HepG2 (cell line): ENCODE results near the gene LSS. TPM values are rescaled to one million over a fixed set of nuclear protein-coding genes. Genes with fewer than 3 reads are reported as not detected.

Experiments
- ATAC-seq: fragments of 200-7000 bp; cut with Tn5 transposase; 3 replicates; pipeline ENCODE4 v1.9.1; 2020; ENCODE audit warnings: mild to moderate bottlenecking, moderate library complexity
- BruUV-seq: library from RNA; stranded (reverse); fragments of 400-500 nt; replicated peaks from 2 replicates; lab custom pipeline; 2021; lab: Mats Ljungman, UMichigan
- CTCF ChIA-PET: fragments of 300-600 bp; formaldehyde crosslinking; extraction: SDS; loops from one replicate; lab custom pipeline; 2021; ENCODE audit warnings: low total read pairs, inconsistent platforms, low intra/inter-chr PET ratio; lab: Yijun Ruan, JAX
- POLR2A ChIA-PET: fragments of 350-600 bp; sonication (Branson Sonifier 250); formaldehyde crosslinking; loops from one replicate; lab custom pipeline; 2020; ENCODE audit warnings: antibody characterized with exemption, inconsistent platforms; lab: Yijun Ruan, JAX
- DNase-seq: peaks from one replicate; pipeline ENCODE4 v3.0.0-alpha.2; 2015; ENCODE audit warnings: low spot score
- FAIRE-seq: peaks from 3 replicates; lab custom pipeline; 2011; peaks lifted over from hg19 to GRCh38; lab: Jason Lieb, UNC
- H2AFZ ChIP-seq: one replicate; pipeline ENCODE4 v1.6.1; 2011; ENCODE audit warnings: low read length, inconsistent platforms
- H3K27ac ChIP-seq: fragments of 300-600 bp; 3 replicates; pipeline ENCODE4 v1.8.0; 2011; ENCODE audit warnings: mixed run types, mild to moderate bottlenecking, mixed read lengths, low read length, inconsistent platforms; ENCODE audit not compliant: insufficient read depth; ENCODE audit errors: extremely low read length
- H3K27me3 ChIP-seq, 2 experiments: fragments of 200-600 bp in 1 of 2; 2 replicates in 1 of 2; 3 replicates in 1 of 2; pipeline versions ENCODE4 v1.6.0 to v1.8.0; 2011; ENCODE audit warnings: low read length in 2 of 2, mild to moderate bottlenecking in 2 of 2, moderate library complexity in 2 of 2, inconsistent platforms in 1 of 2; ENCODE audit not compliant: insufficient read depth in 2 of 2, control insufficient read depth in 1 of 2
- H3K36me3 ChIP-seq, 2 experiments: fragments of 200-600 bp in 1 of 2; replicated peaks in 1 of 2; 2 replicates in 1 of 2; 3 replicates in 1 of 2; pipeline versions ENCODE4 v1.5.1 to v1.8.0; 2011; ENCODE audit warnings: low read length in 2 of 2, inconsistent platforms in 1 of 2; ENCODE audit not compliant: insufficient read depth in 2 of 2, control insufficient read depth in 1 of 2
- H3K4me1 ChIP-seq: 2 replicates; pipeline ENCODE4 v1.5.1; 2012; ENCODE audit warnings: low read length, inconsistent platforms; ENCODE audit not compliant: insufficient read depth
- H3K4me2 ChIP-seq: 2 replicates; pipeline ENCODE4 v1.6.0; 2011; ENCODE audit warnings: low read depth, low read length, inconsistent platforms
- H3K4me3 ChIP-seq, 3 experiments: fragments of 200-600 bp in 1 of 3; sonication (generic), shearing (Covaris generic) in 1 of 3; replicated peaks in 1 of 3; 2 replicates each; pipeline ENCODE4 v1.5.1; 2011 to 2016; ENCODE audit warnings: low read length in 3 of 3, inconsistent platforms in 2 of 3, low read depth in 2 of 3, mild to moderate bottlenecking in 2 of 3, control low read depth in 1 of 3, mixed read lengths in 1 of 3; ENCODE audit not compliant: insufficient read depth in 1 of 3
- H3K79me2 ChIP-seq: one replicate; pipeline ENCODE4 v1.6.1; 2011; ENCODE audit warnings: low read length, inconsistent platforms; ENCODE audit not compliant: insufficient read depth
- H3K9ac ChIP-seq: 2 replicates; pipeline ENCODE4 v1.6.0; 2011; ENCODE audit warnings: mild to moderate bottlenecking, low read depth, low read length, inconsistent platforms; ENCODE audit not compliant: insufficient read depth
- H3K9me3 ChIP-seq: 2 replicates; pipeline ENCODE4 v1.5.1; 2012; ENCODE audit warnings: mild to moderate bottlenecking, low read length
- H4K20me1 ChIP-seq: 2 replicates; pipeline ENCODE4 v1.6.0; 2011; ENCODE audit warnings: inconsistent platforms, mild to moderate bottlenecking, low read length, moderate library complexity; ENCODE audit not compliant: insufficient read depth
- AGO2 ChIP-seq: fragments of 200-400 bp; formaldehyde crosslinking; optimal IDR thresholded peaks from 2 replicates; pipeline ENCODE3; 2017; ENCODE audit warnings: mild to moderate bottlenecking, low read depth, low read length, moderate library complexity
- CREB1 ChIP-seq, 2 experiments: fragments of 450-650 bp in 1 of 2; IDR thresholded peaks; 2 replicates each; pipeline ENCODE4 v1.6.1; 2016 to 2017; ENCODE audit warnings: control low read depth in 1 of 2, mild to moderate bottlenecking in 1 of 2, missing compliant biosample characterization in 1 of 2, missing genetic modification characterization in 1 of 2
- NFAT5 ChIP-seq: sonication (generic); formaldehyde crosslinking; IDR thresholded peaks from 2 replicates; pipeline ENCODE4 v1.4.0; 2020; ENCODE audit warnings: missing genetic modification reagents
- PAX8 ChIP-seq: sonication (generic); formaldehyde crosslinking; IDR thresholded peaks from 2 replicates; pipeline ENCODE4 v1.8.0; 2022; ENCODE audit warnings: mild to moderate bottlenecking, missing genetic modification reagents, borderline replicate concordance
- POLR2A ChIP-seq, 2 experiments: IDR thresholded peaks; 2 replicates each; pipeline ENCODE4 v1.6.1; 2011; ENCODE audit warnings: low read depth in 2 of 2, low read length in 2 of 2, mild to moderate bottlenecking in 1 of 2, moderate library complexity in 1 of 2; ENCODE audit not compliant: insufficient read depth in 1 of 2
- RBFOX2 ChIP-seq: fragments of 200-400 bp; formaldehyde crosslinking; IDR thresholded peaks from 2 replicates; pipeline ENCODE4 v1.6.1; 2017; ENCODE audit warnings: low read depth, mild to moderate bottlenecking, low read length
- SMARCC2 ChIP-seq: fragments of 450-650 bp; IDR thresholded peaks from 2 replicates; pipeline ENCODE4 v1.6.1; 2017; ENCODE audit warnings: antibody characterized with exemption, mild to moderate bottlenecking
- THAP11 ChIP-seq: IDR thresholded peaks from 2 replicates; pipeline ENCODE4 v1.6.1; 2016; ENCODE audit warnings: missing biosample characterization, missing genetic modification reagents
- ZIK1 ChIP-seq: sonication (generic); formaldehyde crosslinking; IDR thresholded peaks from 2 replicates; pipeline ENCODE4 v1.5.0; 2020; ENCODE audit warnings: mild to moderate bottlenecking, low read depth, missing genetic modification reagents, borderline replicate concordance
- ZNF7 ChIP-seq: IDR thresholded peaks from 2 replicates; pipeline ENCODE4 v1.6.1; 2016; ENCODE audit warnings: missing biosample characterization, missing genetic modification reagents
- ZNF772 ChIP-seq: sonication (generic); formaldehyde crosslinking; IDR thresholded peaks from 2 replicates; pipeline ENCODE4 v1.5.0; 2020; ENCODE audit warnings: mild to moderate bottlenecking, missing genetic modification reagents
- WGBS: methylation state at CpG from one replicate; pipeline ENCODE4 v1.1.6; 2017; ENCODE audit warnings: low lambda C conversion rate; 5-methylcytosine and 5-hydroxymethylcytosine counted together
- in situ Hi-C: cut with HindIII; loops from 2 replicates; pipeline ENCODE4 v1.10.0; 2017; ENCODE audit warnings: low pct_unique_long_range_greater_than_20kb; ENCODE audit not compliant: extremely low pct_ligation_motif_present
- intact Hi-C: fragments of 100-400 bp; cut with micrococcal nuclease; formaldehyde crosslinking; loops from one replicate; pipeline ENCODE4 v1.10.0; 2022; ENCODE audit not compliant: unreplicated experiment
- polyA plus RNA-seq, 8 experiments: library from polyadenylated mRNA; depleted of rRNA in 3 of 8; stranded (reverse) in 7 of 8; unstranded in 1 of 8; fragments of >200 nt; fragmentation: Illumina TruSeq in 4 of 8; extraction: Trizol in 4 of 8; gene quantifications; 2 replicates each; pipeline versions ENCODE4 v1.2.1 to v1.2.3, GENCODE V29; 2011 to 2016; ENCODE audit warnings: low read depth in 4 of 8, missing spikeins in 1 of 8, mixed read lengths in 1 of 8; ENCODE audit not compliant: insufficient read depth in 1 of 8
- total RNA-seq, 5 experiments: library from RNA; depleted of rRNA; stranded (reverse); fragments of >200 nt; fragmentation: Illumina TruSeq; extraction: Trizol; gene quantifications; 2 replicates each; pipeline ENCODE4 v1.2.3, GENCODE V29; 2016; ENCODE audit warnings: low read depth in 1 of 5

LSS gene
- total and polyA plus RNA-seq, 2 of the 13 experiments (the other 11 are each of a cell fraction or from before 2014, with no cell fraction given), result 72.6 to 113 TPM

DNA sequence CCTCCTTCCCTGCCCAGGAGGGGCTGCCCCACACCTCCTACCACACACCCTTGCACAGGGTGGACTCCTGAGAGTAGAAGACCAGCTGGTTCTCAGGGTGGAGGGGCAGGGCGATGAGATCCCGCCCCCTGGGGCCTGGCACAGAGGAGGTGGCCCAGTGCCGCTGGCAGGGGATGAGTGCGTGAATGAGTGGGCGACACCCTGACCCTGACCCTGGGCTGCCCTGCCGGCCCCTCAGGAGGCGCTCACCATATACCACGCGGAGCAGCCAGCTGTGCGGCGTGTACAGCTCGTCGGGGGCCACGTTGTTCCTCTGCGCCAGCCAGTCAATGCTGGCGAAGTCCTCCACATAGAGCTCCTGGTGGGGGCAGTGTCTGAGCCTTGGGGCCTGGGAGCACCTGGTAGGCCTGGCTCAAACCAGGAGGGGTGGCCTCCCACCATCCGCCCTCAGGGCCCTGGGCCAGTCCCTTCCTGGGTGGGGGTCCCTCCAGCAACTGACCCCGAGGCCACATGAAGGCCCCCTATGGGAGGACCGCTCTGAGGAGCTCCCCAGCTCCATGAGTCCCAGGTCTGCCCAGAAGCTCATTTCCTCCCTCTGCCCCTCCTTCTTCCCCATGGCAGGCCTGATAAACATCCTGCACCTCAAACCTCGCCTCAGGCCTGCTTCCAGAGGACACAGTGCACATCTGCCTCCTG, 13.0 kb downstream of the LSS start:
- peaks cover 11% of the 10 kb centered on the region for H3K79me2 ChIP-seq
- no peak overlapping the region for H3K4me3 ChIP-seq
- H4K20me1 ChIP-seq, result no peaks in the 10 kb centered on the region
- FAIRE-seq (no peak), DNase-seq (no peak), ATAC-seq (peak; percentile 9; the same call in 1 of the 3 replicates)
- CTCF ChIA-PET, result no interaction called here
- no peaks in the 10 kb centered on the region for H3K27me3 ChIP-seq
- no peak overlapping the region for H2AFZ ChIP-seq
- in situ Hi-C loops, result no loop called here
- POLR2A ChIA-PET, result no interaction called here
- H3K9me3 ChIP-seq, result no peaks in the 10 kb centered on the region
- no TSS peak for BruUV-seq
- H3K36me3 ChIP-seq, result peaks cover 15 to 78% of the 10 kb centered on the region in 2 experiments
- WGBS, result 100% methylated on average over 5 of the region's 20 CpGs
- intact Hi-C loops, result no loop called here
- no peak overlapping the region for H3K9ac ChIP-seq
- no peaks in the 10 kb centered on the region for H3K4me1 ChIP-seq
- TF ChIP-seq RBFOX2 (0 out of 2 replicates have a peak, but pooled peaks have one; percentile 49), AGO2 (peak; percentile 23), SMARCC2 (no peak), ZNF7 (no peak), ZNF772 (CRISPR knock-in tag) (no peak), POLR2A (IDR thresholded peaks at IDR 0.05; ENCODE audit: insufficient read depth in 1 of 2, low read depth in 2 of 2, low read length in 2 of 2) (0 out of 4 replicates have a peak, but pooled peaks of 1 of the 2 experiments have one; percentile 15)
- no peak overlapping the region for H3K27ac ChIP-seq
- no peak overlapping the region for H3K4me2 ChIP-seq

GRCh38 chr21:46214478-46215340, 13.9 kb downstream of the LSS start:
- Histone ChIP-seq H3K79me2 (peaks cover 4% of the 10 kb centered on the region), H2AFZ (no peak overlapping the region), H3K9ac (no peak overlapping the region), H3K9me3 (no peaks in the 10 kb centered on the region), H3K27me3 (no peaks in the 10 kb centered on the region), H3K4me1 (no peaks in the 10 kb centered on the region), H4K20me1 (no peaks in the 10 kb centered on the region), H3K4me2 (no peak overlapping the region), H3K4me3 (no peak overlapping the region), H3K36me3 (peaks cover 15 to 75% of the 10 kb centered on the region in 2 experiments), H3K27ac (no peak overlapping the region)
- ATAC-seq, result no peak
- no peak for DNase-seq
- WGBS, result 95% methylated on average over 11 of the region's 27 CpGs
- no peak for FAIRE-seq
- POLR2A ChIA-PET, result no interaction called here
- in situ Hi-C loops (no loop called here), intact Hi-C loops (no loop called here)
- CTCF ChIA-PET, result no interaction called here
- BruUV-seq, result no TSS peak
- TF ChIP-seq THAP11 (CRISPR knock-in tag), result no peak
- no peak for TF ChIP-seq NFAT5 (CRISPR knock-in tag)
- no peak for TF ChIP-seq ZIK1
- no peak for TF ChIP-seq PAX8 (CRISPR knock-in tag)
- no peak for TF ChIP-seq CREB1 (IDR thresholded peaks at IDR 0.05)
- TF ChIP-seq CREB1 (CRISPR knock-in tag; IDR thresholded peaks at IDR 0.05), result no peak
